Urothelium cell line (cell line): ENCODE data around the gene TFG.

Experiments
- DNase-seq: peaks from one replicate; pipeline ENCODE4 v3.0.0; 2011; ENCODE audit warnings: low spot score, mixed read lengths
- FAIRE-seq: peaks from 2 replicates; lab custom pipeline; 2011; peaks lifted over from hg19 to GRCh38; lab: Jason Lieb, UNC

TFG gene

GRCh38 chr3:100789579-100789978 lies 80.3 kb downstream of the TFG start:
- FAIRE-seq (no peak), DNase-seq (no peak)

DNA sequence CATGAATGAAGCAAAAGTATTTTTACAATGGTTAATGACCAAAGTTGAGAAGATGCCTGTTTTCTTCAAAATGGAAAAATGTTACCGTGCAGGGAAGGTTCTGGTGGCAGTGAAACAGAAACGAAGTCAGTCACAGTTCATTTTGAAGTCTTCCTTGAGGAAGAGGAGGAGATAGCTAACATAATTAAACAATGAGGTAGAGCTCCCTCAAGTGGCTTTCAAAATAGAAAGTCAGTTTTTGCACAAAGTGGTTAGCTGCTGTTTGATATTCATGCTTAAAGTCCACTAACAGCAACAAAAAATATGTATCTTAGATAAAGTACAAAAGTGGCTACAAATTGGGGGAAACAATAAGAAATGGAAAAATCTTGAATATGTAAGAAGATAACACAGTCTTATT lies 87.3 kb downstream of the TFG start:
- FAIRE-seq: no peak

GRCh38 chr3:100798012-100798411 lies 88.7 kb downstream of the TFG start:
- FAIRE-seq: peak; percentile 17
- no peak for DNase-seq

More for the DNA sequence above, 87.3 kb downstream of the TFG start:
- peak; percentile 26 for DNase-seq
